ENCODE data around the gene CCDC124. TPM values are rescaled to one million over a fixed set of nuclear protein-coding genes. Genes with fewer than 3 reads are reported as not detected.

Gene CCDC124
- total and polyA plus RNA-seq, 4 donors, result 35.5 to 146 (median 102) TPM

- no peak for DNase-seq
- H3K9ac ChIP-seq (ENCODE audit: insufficient read depth in 1 of 2, low read length in 2 of 2), result no peak overlapping the region
- peaks cover 0 to 2% (median 2%) of the 10 kb centered on the region in 3 donors for H3K27me3 ChIP-seq (ENCODE audit: control insufficient read depth in 3 of 3, insufficient read depth in 3 of 3, low read length in 2 of 3)
- no peak for TF ChIP-seq CTCF (IDR thresholded peaks at IDR 0.05; ENCODE audit: control extremely low read depth, extremely low read depth)
- H3K9me3 ChIP-seq (ENCODE audit: control insufficient read depth in 4 of 4, insufficient read depth in 3 of 4, low read length in 3 of 4), result no peaks in the 10 kb centered on the region
- 87 to 88% methylated on average over 19 of the region's 19 CpGs for WGBS, 2 donors
- H3K4me1 ChIP-seq (ENCODE audit: control insufficient read depth in 5 of 5, insufficient read depth in 5 of 5, low read length in 5 of 5), result peaks cover 0 to 5% (median 3%) of the 10 kb centered on the region in 5 donors
- ATAC-seq (ENCODE audit: insufficient read depth, low FRiP score), result no peak
- H3K36me3 ChIP-seq (ENCODE audit: control insufficient read depth in 4 of 4, insufficient read depth in 4 of 4, low read length in 4 of 4), result no peaks in the 10 kb centered on the region
- H3K4me3 ChIP-seq, result no peak overlapping the region
- no peak overlapping the region for H3K27ac ChIP-seq (ENCODE audit: low read depth in 1 of 2, low read length in 1 of 2)
Measured at GRCh38 chr19:17969096-17969792, 36.4 kb downstream of the CCDC124 start.

- DNase-seq (no peak), ATAC-seq (ENCODE audit: insufficient read depth, low FRiP score) (no peak)
- H3K4me1 ChIP-seq (ENCODE audit: control insufficient read depth in 5 of 5, insufficient read depth in 5 of 5, low read length in 5 of 5), result peaks cover 0 to 2% (median 1%) of the 10 kb centered on the region in 5 donors
- no peak overlapping the region for H3K9ac ChIP-seq (ENCODE audit: insufficient read depth in 1 of 2, low read length in 2 of 2)
- H3K9me3 ChIP-seq (ENCODE audit: control insufficient read depth in 4 of 4, insufficient read depth in 3 of 4, low read length in 3 of 4), result no peaks in the 10 kb centered on the region
- H3K36me3 ChIP-seq (ENCODE audit: control insufficient read depth in 4 of 4, insufficient read depth in 4 of 4, low read length in 4 of 4), result no peaks in the 10 kb centered on the region
- H3K27me3 ChIP-seq (ENCODE audit: control insufficient read depth in 3 of 3, insufficient read depth in 3 of 3, low read length in 2 of 3), result peaks cover 0 to 2% (median 2%) of the 10 kb centered on the region in 3 donors
- H3K4me3 ChIP-seq, result no peak overlapping the region
- WGBS, 2 donors, result 86 to 92% methylated on average over 1 of the region's 1 CpG
- no peak overlapping the region for H3K27ac ChIP-seq (ENCODE audit: low read depth in 1 of 2, low read length in 1 of 2)
- no peak for TF ChIP-seq CTCF (IDR thresholded peaks at IDR 0.05; ENCODE audit: control extremely low read depth, extremely low read depth)
Measured at GRCh38 chr19:17972230-17972629, 39.4 kb downstream of the CCDC124 start.

GRCh38 chr19:17973759-17974158 lies 40.9 kb downstream of the CCDC124 start:
- H3K27me3 ChIP-seq (ENCODE audit: control insufficient read depth in 3 of 3, insufficient read depth in 3 of 3, low read length in 2 of 3), result no peaks in the 10 kb centered on the region
- WGBS, 2 donors, result 95 to 97% methylated on average over 23 of the region's 23 CpGs

More at GRCh38 chr19:17973759-17974158, 40.9 kb downstream of the CCDC124 start:
- Histone ChIP-seq H3K36me3 (ENCODE audit: control insufficient read depth in 4 of 4, insufficient read depth in 4 of 4, low read length in 4 of 4) (no peaks in the 10 kb centered on the region), H3K4me3 (no peak overlapping the region), H3K4me1 (ENCODE audit: control insufficient read depth in 5 of 5, insufficient read depth in 5 of 5, low read length in 5 of 5) (no peaks in the 10 kb centered on the region), H3K27ac (ENCODE audit: low read depth in 1 of 2, low read length in 1 of 2) (no peak overlapping the region), H3K9me3 (ENCODE audit: control insufficient read depth in 4 of 4, insufficient read depth in 3 of 4, low read length in 3 of 4) (no peaks in the 10 kb centered on the region), H3K9ac (ENCODE audit: insufficient read depth in 1 of 2, low read length in 2 of 2) (no peak overlapping the region)
- DNase-seq, result no peak
- no peak for TF ChIP-seq CTCF (IDR thresholded peaks at IDR 0.05; ENCODE audit: control extremely low read depth, extremely low read depth)
- no peak for ATAC-seq (ENCODE audit: insufficient read depth, low FRiP score)

Data from lung (tissue), 12 donors.